GM08714 (cell line): ENCODE data around the gene MID2.
"Not testable (repeated sequence)": the region's sequence is repeated elsewhere in the genome, so short reads cannot be mapped to it uniquely, and the experiment has no call there.

Experiments used
- H3K4me3 ChIP-seq: fragments of 200-500 bp; sonication (Bioruptor generic); 2 replicates; pipeline ENCODE4 v1.5.1; 2014; ENCODE audit warnings: mild to moderate bottlenecking, low read length, inconsistent platforms
- ZNF274 ChIP-seq: IDR thresholded peaks from 2 replicates; pipeline ENCODE4 v1.6.1; 2012; ENCODE audit warnings: mild to moderate bottlenecking, low read depth, low read length

Gene MID2

GRCh38 chrX:107857837-107858236 lies 32.2 kb downstream of the MID2 start:
- no peak overlapping the region for H3K4me3 ChIP-seq
- TF ChIP-seq ZNF274, result no peak

DNA sequence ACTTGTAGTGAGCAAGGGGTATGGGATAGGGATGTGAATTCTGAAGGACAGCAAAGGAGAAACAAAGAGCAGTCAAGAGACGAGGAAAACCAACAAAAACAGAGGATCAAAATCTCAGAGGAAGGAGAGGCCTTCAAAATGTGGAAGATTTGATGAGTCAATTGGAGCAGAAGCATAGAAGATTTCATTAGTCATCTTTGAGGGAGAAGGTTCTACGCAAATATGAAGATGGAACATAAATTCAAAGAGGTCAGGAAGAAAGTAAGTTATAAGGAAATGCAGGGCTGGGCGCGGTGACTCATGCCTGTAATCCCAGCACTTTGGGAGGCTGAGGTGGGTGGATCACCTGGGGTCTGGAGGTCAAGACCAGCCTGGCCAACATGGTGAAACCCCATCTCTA lies 35.4 kb downstream of the MID2 start:
- no peak overlapping the region for H3K4me3 ChIP-seq
- TF ChIP-seq ZNF274, result no peak

GRCh38 chrX:107871136-107871535 lies 45.5 kb downstream of the MID2 start:
- TF ChIP-seq ZNF274, result no peak

DNA sequence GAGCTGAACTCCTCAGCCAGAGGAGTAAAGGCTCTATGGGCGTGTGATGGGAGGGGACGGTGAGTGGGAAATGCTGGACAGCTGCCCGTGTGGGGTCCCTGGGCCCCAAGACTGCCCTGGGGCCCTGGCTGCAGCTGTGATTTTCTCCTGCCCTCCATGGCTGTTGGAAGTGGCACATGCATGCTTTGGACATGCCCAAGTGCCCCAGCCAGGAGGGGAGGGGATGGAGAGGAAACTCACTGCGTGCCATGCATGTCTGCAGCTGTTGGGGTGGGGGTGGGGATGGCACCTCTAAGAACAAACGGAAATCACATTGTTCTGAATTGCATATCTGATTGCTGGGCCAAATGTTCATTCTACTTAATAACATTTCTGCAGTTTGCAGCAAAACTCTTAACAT lies 52.4 kb downstream of the MID2 start:
- no peak for TF ChIP-seq ZNF274

More at GRCh38 chrX:107871136-107871535, 45.5 kb downstream of the MID2 start:
- no peak overlapping the region for H3K4me3 ChIP-seq

DNA sequence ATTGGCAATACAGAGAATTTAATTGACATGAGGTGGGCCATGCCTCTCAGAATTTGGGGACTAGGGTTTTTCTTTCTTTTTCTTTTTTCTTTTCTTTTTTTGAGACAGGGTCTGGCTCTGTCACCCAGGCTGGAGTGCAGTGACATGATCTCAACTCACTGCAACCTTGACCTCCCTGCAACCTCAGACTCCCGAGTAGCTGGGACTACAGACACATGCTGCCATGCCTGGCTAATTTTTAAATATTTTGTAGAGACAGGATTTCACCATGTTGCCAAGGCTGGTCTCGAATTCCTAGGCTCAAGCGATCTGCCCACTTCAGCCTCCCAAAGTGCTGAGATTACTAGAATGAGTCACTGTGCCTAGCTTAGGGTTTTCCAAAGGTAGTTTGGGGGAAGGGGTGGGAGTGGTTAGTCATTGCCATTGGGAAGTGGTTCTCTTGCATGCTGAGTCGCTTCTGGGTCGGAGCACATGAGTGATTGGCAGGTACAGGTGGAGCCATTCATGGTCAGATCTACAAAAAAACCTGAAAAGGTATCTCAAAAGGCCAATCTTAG lies 54.5 kb downstream of the MID2 start:
- no peak for TF ChIP-seq ZNF274
- no peak overlapping the region for H3K4me3 ChIP-seq

More for the DNA sequence above, 52.4 kb downstream of the MID2 start:
- H3K4me3 ChIP-seq, result no peak overlapping the region

- no peak for TF ChIP-seq ZNF274
- H3K4me3 ChIP-seq, result no peak overlapping the region
Measured at GRCh38 chrX:107894038-107894437, 68.4 kb downstream of the MID2 start.

DNA sequence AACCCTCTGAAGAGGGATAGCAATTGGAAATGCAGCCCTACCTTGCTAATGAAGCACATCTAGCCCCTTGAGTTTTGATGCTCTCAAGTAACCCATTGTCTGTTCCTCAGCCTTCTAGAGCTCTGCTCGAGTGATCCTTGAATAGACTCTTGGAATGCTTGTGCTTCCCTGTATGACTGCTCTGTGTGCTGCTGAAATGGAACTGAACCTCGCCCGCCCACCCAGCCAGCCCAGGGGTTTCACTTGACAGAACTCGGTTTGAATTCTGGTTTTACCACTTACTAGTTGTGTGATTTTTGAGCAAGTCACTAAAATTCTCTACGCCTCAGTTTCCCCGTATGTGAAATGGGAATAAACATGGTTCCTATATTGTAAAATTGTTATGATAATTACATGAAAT lies 77.1 kb downstream of the MID2 start:
- no peak overlapping the region for H3K4me3 ChIP-seq
- TF ChIP-seq ZNF274, result no peak

- no peak for TF ChIP-seq ZNF274
- H3K4me3 ChIP-seq, result no peak overlapping the region
Measured at GRCh38 chrX:107905366-107905765, 79.7 kb downstream of the MID2 start.

GRCh38 chrX:107924136-107924746 lies 98.6 kb downstream of the MID2 start:
- H3K4me3 ChIP-seq, result no peak overlapping the region
- no peak for TF ChIP-seq ZNF274

DNA sequence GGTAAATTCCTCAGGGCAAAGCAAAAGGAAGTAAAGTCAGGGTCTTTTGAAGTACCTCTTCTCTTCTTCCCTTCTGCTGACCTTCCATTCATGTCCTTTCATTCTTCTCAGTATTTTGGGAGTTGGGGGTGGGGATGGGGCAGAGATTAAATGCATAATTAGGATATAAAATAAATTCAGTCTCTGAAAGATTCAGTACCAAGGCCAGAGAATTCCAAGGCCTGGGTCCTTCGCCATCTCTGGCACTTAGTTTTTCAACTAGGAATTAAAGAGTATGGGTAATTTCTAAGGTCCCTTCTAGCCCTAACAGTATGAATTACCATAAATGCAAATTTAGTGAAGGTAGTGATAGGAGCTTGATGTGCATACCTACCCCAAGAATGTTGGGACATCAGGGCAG lies 108.6 kb downstream of the MID2 start:
- H3K4me3 ChIP-seq, result no peak overlapping the region
- no peak for TF ChIP-seq ZNF274

DNA sequence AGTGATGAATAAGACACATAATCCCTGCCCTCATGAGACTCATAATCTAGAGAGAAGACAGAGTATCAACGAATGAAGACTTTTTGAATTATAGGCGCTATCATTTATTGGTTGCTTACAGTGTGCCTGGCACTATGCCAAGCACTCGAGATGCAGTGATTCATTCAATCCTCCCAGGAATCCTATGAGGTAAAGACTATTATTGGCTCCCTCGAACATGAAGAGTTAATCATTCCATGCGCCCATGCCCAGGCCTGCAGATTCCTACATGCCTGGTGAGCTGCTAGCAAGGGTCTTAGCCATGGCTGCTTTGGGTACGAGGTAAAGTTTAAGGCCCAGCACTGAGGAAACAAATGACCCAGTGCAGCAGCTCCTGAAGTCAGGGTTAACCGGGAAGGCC lies 109.5 kb downstream of the MID2 start:
- no peak overlapping the region for H3K4me3 ChIP-seq
- TF ChIP-seq ZNF274, result no peak

GRCh38 chrX:107935664-107936433 lies 110.2 kb downstream of the MID2 start:
- H3K4me3 ChIP-seq, result no peak overlapping the region
- TF ChIP-seq ZNF274, result no peak

DNA sequence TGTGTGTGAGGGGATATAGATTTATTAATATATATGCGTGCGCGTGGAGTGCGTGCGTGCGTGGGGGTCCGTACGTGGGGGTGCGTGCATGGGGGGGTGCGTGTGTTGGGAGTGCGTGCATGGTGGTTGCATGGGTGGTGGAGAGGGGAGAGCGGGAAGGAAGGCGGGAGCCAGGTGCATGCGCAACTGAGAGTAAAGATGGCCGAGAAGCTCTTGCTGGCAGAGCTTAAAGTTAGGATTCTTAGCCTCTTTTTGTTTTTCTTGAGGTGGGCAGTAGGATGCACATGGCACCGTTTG lies 110.7 kb downstream of the MID2 start:
- H3K4me3 ChIP-seq, result no peak overlapping the region
- TF ChIP-seq ZNF274, result no peak

- TF ChIP-seq ZNF274, result no peak
- H3K4me3 ChIP-seq, result no peak overlapping the region
Measured at GRCh38 chrX:107940095-107940494, 114.4 kb downstream of the MID2 start.

- not testable (repeated sequence) for H3K4me3 ChIP-seq
Measured at GRCh38 chrX:107955337-107955736, 129.7 kb downstream of the MID2 start.
